A549 (cell line): ENCODE results near the gene CD300A. TPM values are rescaled to one million over a fixed set of nuclear protein-coding genes. Genes with fewer than 3 reads are reported as not detected.

ENCODE experiments used
- ATAC-seq, 2 experiments: fragments of 200-7000 bp in 1 of 2; fragments of >200 bp in 1 of 2; cut with Nextera tagmentation in 1 of 2; cut with Tn5 transposase in 1 of 2; 3 replicates each; pipeline versions ENCODE4 v1.8.0 to v1.9.1; 2018 to 2020; ENCODE audit warnings: mild to moderate bottlenecking in 1 of 2, moderate library complexity in 1 of 2
- CTCF ChIA-PET: fragments of 300-600 bp; sonication (Branson Sonifier 250); formaldehyde crosslinking; extraction: SDS; loops from one replicate; lab custom pipeline; 2021; ENCODE audit warnings: antibody characterized with exemption, inconsistent platforms; lab: Yijun Ruan, JAX
- POLR2A ChIA-PET: fragments of 350-600 bp; formaldehyde crosslinking; extraction: SDS; loops from one replicate; lab custom pipeline; 2021; ENCODE audit warnings: antibody characterized with exemption, inconsistent platforms; lab: Yijun Ruan, JAX
- DNase-seq, 2 experiments: peaks; one replicate each; pipeline versions ENCODE4 v3.0.0 to v3.0.0-alpha.2; 2011 to 2016; ENCODE audit warnings: low read depth in 1 of 2, low spot score in 1 of 2
- FAIRE-seq: peaks from 2 replicates; lab custom pipeline; 2011; peaks lifted over from hg19 to GRCh38; lab: Jason Lieb, UNC
- H3K27ac ChIP-seq, 2 experiments: fragments of >200 bp; sonication (Bioruptor Twin); formaldehyde crosslinking; 3 replicates each; pipeline ENCODE4 v1.5.1; 2016 to 2017
- H3K4me1 ChIP-seq: fragments of >200 bp; sonication (Bioruptor Twin); formaldehyde crosslinking; 3 replicates; pipeline ENCODE4 v1.6.1; 2016
- H3K4me2 ChIP-seq: fragments of >200 bp; sonication (Bioruptor Twin); formaldehyde crosslinking; 3 replicates; pipeline ENCODE4 v1.6.1; 2016
- H3K4me3 ChIP-seq: fragments of >200 bp; sonication (Bioruptor Twin); formaldehyde crosslinking; 3 replicates; pipeline ENCODE4 v1.5.1; 2016
- H3K9me3 ChIP-seq: fragments of >200 bp; sonication (Bioruptor Twin); formaldehyde crosslinking; 3 replicates; pipeline ENCODE4 v1.6.1; 2016
- BCL3 ChIP-seq: fragments of >200 bp; sonication (Bioruptor Twin); formaldehyde crosslinking; IDR thresholded peaks from 3 replicates; pipeline ENCODE4 v1.6.1; 2016
- CEBPB ChIP-seq, 2 experiments: fragments of >200 bp in 1 of 2; sonication (Bioruptor Twin) in 1 of 2; formaldehyde crosslinking in 1 of 2; IDR thresholded peaks; 2 replicates each; pipeline ENCODE4 v1.6.1; 2012 to 2016
- CHD4 ChIP-seq: fragments of 200-600 bp; sonication (generic); IDR thresholded peaks from 2 replicates; pipeline ENCODE4 v1.6.1; 2016; ENCODE audit warnings: antibody characterized with exemption, mild to moderate bottlenecking, borderline replicate concordance
- EHF ChIP-seq: fragments of 250-450 bp; sonication (Bioruptor Pico); IDR thresholded peaks from 2 replicates; pipeline ENCODE4 v1.5.0; 2020; ENCODE audit warnings: mild to moderate bottlenecking
- ELK1 ChIP-seq: fragments of 150-350 bp; IDR thresholded peaks from 2 replicates; pipeline ENCODE4 v1.6.1; 2014; ENCODE audit warnings: low read depth, mild to moderate bottlenecking, low read length
- HOXB13 ChIP-seq: fragments of 250-450 bp; sonication (Bioruptor Pico); IDR thresholded peaks from 2 replicates; pipeline ENCODE4 v1.5.0; 2020; ENCODE audit warnings: low read depth, mild to moderate bottlenecking, moderate library complexity
- HOXB5 ChIP-seq: fragments of 250-450 bp; sonication (Bioruptor Pico); IDR thresholded peaks from 2 replicates; pipeline ENCODE4 v1.5.0; 2020; ENCODE audit warnings: mild to moderate bottlenecking, moderate library complexity
- KDM1A ChIP-seq: fragments of 200-600 bp; sonication (generic); IDR thresholded peaks from 2 replicates; pipeline ENCODE4 v1.6.1; 2016; ENCODE audit warnings: low read depth, mild to moderate bottlenecking
- MYC ChIP-seq: IDR thresholded peaks from 2 replicates; pipeline ENCODE4 v1.6.1; 2012; ENCODE audit warnings: mild to moderate bottlenecking, inconsistent platforms, low read length, improper control_type of control experiment, borderline replicate concordance
- NR3C1 ChIP-seq: fragments of >200 bp; sonication (Bioruptor Twin); formaldehyde crosslinking; IDR thresholded peaks from 3 replicates; pipeline ENCODE4 v1.6.1; 2017
- RNF2 ChIP-seq: fragments of 200-600 bp; sonication (generic); IDR thresholded peaks from 2 replicates; pipeline ENCODE4 v1.6.1; 2016; ENCODE audit warnings: low read depth, mild to moderate bottlenecking, antibody characterized with exemption, moderate library complexity, borderline replicate concordance
- TFCP2L1 ChIP-seq: fragments of 250-450 bp; sonication (Bioruptor Pico); IDR thresholded peaks from 2 replicates; pipeline ENCODE4 v1.5.0; 2021; ENCODE audit warnings: mild to moderate bottlenecking
- ZC3H11A ChIP-seq: fragments of 450-650 bp; IDR thresholded peaks from 2 replicates; pipeline ENCODE4 v1.6.1; 2014; ENCODE audit warnings: antibody characterized with exemption, mild to moderate bottlenecking
- ZNF302 ChIP-seq: fragments of 250-450 bp; sonication (Bioruptor Pico); IDR thresholded peaks from 2 replicates; pipeline ENCODE4 v1.9.0; 2021; ENCODE audit warnings: inconsistent platforms, mild to moderate bottlenecking, moderate library complexity
- WGBS: methylation state at CpG from one replicate; pipeline ENCODE4 v1.1.6; 2017; ENCODE audit errors: missing lambda C conversion rate; 5-methylcytosine and 5-hydroxymethylcytosine counted together
- polyA plus RNA-seq, 4 experiments: library from polyadenylated mRNA; depleted of rRNA in 3 of 4; stranded (reverse); fragments of >200 nt; fragmentation: RNase III in 1 of 4; extraction: RNeasy Plus Mini Kit Qiagen cat#74134 plus additional on column Dnase treatment in 1 of 4; gene quantifications; 2 replicates in 3 of 4; 3 replicates in 1 of 4; pipeline ENCODE4 v1.2.3, GENCODE V29; 2011 to 2017
- TF ChIP-seq, protein P1 (sequence below): fragments of 200-600 bp; sonication (generic); IDR thresholded peaks from 2 replicates; pipeline ENCODE4 v1.6.1; 2016; ENCODE audit warnings: antibody characterized with exemption, mild to moderate bottlenecking, moderate library complexity
- TF ChIP-seq, protein P2 (sequence below): IDR thresholded peaks from 2 replicates; pipeline ENCODE4 v1.6.1; 2012; ENCODE audit warnings: low read depth, borderline replicate concordance
- TF ChIP-seq, protein P3 (sequence below): IDR thresholded peaks from 2 replicates; pipeline ENCODE4 v1.6.1; 2012

Gene CD300A
- polyA plus RNA-seq, 2 of the 4 experiments (the other 2 are of a cell fraction) = not detected

DNA sequence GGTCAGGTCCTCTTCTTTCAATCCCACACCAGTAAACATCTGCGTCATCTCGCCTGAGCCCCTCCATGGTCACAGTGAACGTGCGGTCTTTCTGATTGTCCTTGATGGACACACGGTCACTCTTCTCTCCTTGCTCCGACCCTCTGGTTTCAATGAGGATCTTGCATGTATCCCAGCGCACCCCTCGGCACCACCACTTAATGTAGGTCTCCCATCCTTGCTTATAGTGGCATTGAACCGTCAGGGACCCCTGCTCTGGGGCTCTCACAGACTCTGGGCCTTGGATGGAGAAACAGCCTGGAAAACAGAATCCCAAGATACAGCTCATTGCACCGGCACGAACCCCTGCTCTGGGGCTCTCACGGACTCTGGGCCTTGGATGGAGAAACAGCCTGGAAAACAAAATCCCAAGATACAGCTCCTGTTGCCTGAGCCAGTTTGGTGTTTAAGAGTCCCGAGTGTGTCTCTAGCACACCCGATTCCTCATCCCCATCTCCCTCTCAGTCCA, 59.4 kb downstream of the CD300A start (continued):
- TF ChIP-seq, protein P1, sequence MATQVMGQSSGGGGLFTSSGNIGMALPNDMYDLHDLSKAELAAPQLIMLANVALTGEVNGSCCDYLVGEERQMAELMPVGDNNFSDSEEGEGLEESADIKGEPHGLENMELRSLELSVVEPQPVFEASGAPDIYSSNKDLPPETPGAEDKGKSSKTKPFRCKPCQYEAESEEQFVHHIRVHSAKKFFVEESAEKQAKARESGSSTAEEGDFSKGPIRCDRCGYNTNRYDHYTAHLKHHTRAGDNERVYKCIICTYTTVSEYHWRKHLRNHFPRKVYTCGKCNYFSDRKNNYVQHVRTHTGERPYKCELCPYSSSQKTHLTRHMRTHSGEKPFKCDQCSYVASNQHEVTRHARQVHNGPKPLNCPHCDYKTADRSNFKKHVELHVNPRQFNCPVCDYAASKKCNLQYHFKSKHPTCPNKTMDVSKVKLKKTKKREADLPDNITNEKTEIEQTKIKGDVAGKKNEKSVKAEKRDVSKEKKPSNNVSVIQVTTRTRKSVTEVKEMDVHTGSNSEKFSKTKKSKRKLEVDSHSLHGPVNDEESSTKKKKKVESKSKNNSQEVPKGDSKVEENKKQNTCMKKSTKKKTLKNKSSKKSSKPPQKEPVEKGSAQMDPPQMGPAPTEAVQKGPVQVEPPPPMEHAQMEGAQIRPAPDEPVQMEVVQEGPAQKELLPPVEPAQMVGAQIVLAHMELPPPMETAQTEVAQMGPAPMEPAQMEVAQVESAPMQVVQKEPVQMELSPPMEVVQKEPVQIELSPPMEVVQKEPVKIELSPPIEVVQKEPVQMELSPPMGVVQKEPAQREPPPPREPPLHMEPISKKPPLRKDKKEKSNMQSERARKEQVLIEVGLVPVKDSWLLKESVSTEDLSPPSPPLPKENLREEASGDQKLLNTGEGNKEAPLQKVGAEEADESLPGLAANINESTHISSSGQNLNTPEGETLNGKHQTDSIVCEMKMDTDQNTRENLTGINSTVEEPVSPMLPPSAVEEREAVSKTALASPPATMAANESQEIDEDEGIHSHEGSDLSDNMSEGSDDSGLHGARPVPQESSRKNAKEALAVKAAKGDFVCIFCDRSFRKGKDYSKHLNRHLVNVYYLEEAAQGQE = no peak
- no peak for TF ChIP-seq KDM1A
- TF ChIP-seq CEBPB (IDR thresholded peaks at IDR 0.05) = no peak
- TF ChIP-seq, all 56 proteins: peak for 0

DNA sequence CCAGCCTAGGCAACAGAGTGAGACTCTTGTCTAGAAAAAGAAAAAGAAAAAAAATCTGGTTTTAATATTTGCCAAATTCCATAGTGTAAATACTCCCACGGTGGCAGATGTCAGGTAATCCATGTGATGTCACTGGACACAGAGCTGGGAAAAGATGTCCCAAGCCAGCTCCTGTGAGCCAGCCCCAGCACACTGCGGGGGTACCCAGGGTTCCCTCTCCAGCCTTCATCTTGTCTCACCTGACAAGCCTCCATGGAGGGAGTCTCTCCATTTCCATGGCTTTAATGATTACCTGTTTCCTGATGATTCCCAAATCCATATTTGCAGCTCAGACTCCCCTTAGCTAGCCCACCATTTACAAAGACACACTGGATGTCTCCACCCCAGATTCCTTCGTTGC, 60.2 kb downstream of the CD300A start:
- FAIRE-seq = no peak
- Histone ChIP-seq H3K4me1 (no peaks in the 10 kb centered on the region), H3K9me3 (no peaks in the 10 kb centered on the region), H3K4me2 (no peak overlapping the region), H3K27ac (no peak overlapping the region), H3K4me3 (no peak overlapping the region)
- WGBS = 15% methylated on average over 3 of the region's 3 CpGs
- DNase-seq = no peak
- TF ChIP-seq CHD4 (no peak), HOXB13 (no peak), HOXB5 (CRISPR knock-in tag) (no peak), ZC3H11A (no peak), ELK1 (no peak), TFCP2L1 (CRISPR knock-in tag) (no peak), EHF (no peak), NR3C1 (no peak), ZNF302 (CRISPR knock-in tag) (no peak), BCL3 (no peak), MYC (no peak), RNF2 (no peak)
- TF ChIP-seq, protein P2, sequence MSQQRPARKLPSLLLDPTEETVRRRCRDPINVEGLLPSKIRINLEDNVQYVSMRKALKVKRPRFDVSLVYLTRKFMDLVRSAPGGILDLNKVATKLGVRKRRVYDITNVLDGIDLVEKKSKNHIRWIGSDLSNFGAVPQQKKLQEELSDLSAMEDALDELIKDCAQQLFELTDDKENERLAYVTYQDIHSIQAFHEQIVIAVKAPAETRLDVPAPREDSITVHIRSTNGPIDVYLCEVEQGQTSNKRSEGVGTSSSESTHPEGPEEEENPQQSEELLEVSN = no peak
- TF ChIP-seq, protein P3, sequence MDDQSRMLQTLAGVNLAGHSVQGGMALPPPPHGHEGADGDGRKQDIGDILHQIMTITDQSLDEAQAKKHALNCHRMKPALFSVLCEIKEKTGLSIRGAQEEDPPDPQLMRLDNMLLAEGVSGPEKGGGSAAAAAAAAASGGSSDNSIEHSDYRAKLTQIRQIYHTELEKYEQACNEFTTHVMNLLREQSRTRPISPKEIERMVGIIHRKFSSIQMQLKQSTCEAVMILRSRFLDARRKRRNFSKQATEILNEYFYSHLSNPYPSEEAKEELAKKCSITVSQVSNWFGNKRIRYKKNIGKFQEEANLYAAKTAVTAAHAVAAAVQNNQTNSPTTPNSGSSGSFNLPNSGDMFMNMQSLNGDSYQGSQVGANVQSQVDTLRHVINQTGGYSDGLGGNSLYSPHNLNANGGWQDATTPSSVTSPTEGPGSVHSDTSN = no peak
- CTCF ChIA-PET = interaction anchor here (0.6 to 3.1 kb wide), 10 partner anchors 11 to 277 kb away, joined by 3 to 17 read pairs (median 4); partner anchors contain the start of genes CD300H, CD300LD and GPR142
- POLR2A ChIA-PET = no interaction called here
- ATAC-seq = no peak
